GM19043 (cell line): ENCODE measurements around the gene MCF2L2.
"Not testable (repeated sequence)": the region's sequence is repeated elsewhere in the genome, so short reads cannot be mapped to it uniquely, and the experiment has no call there.

Experiments used
- ATAC-seq: cut with Tn5 transposase; IDR thresholded peaks from one replicate; pipeline ENCODE4 v1.9.1; 2021; ENCODE audit warnings: low read depth; ENCODE audit not compliant: unreplicated experiment

The MCF2L2 gene

GRCh38 chr3:183443395-183444385, 15.3 kb upstream of the MCF2L2 start:
- ATAC-seq = no peak

GRCh38 chr3:183442994-183443393, 14.6 kb upstream of the MCF2L2 start:
- no peak for ATAC-seq

- ATAC-seq = not testable (repeated sequence)
These were observed 12.1 kb upstream of the MCF2L2 start for GRCh38 chr3:183440521-183440920.

- ATAC-seq = no peak
These were observed 11.1 kb upstream of the MCF2L2 start for GRCh38 chr3:183439515-183439914.

- ATAC-seq = no peak
These were observed 10.3 kb upstream of the MCF2L2 start for GRCh38 chr3:183438735-183439134.

GRCh38 chr3:183437666-183438564, 9.5 kb upstream of the MCF2L2 start:
- ATAC-seq = no peak

- no peak for ATAC-seq
These were observed 8.6 kb upstream of the MCF2L2 start for GRCh38 chr3:183437061-183437460.

GRCh38 chr3:183435661-183436060, 7.2 kb upstream of the MCF2L2 start:
- ATAC-seq = peak; percentile 95

GRCh38 chr3:183434992-183435391, 6.6 kb upstream of the MCF2L2 start:
- no peak for ATAC-seq

- ATAC-seq = no peak
These were observed 6.1 kb upstream of the MCF2L2 start for GRCh38 chr3:183434503-183434902.

GRCh38 chr3:183430325-183430957, 2.0 kb upstream of the MCF2L2 start:
- no peak for ATAC-seq

GRCh38 chr3:183427876-183428446, 458 bp downstream of the MCF2L2 start:
- peak; percentile 47 for ATAC-seq

- ATAC-seq = no peak
These were observed 1.1 kb downstream of the MCF2L2 start for GRCh38 chr3:183427196-183427875.

GRCh38 chr3:183418807-183419206, 9.6 kb downstream of the MCF2L2 start:
- ATAC-seq = not testable (repeated sequence)

- ATAC-seq = no peak
These were observed 17.1 kb downstream of the MCF2L2 start for GRCh38 chr3:183411216-183411922.

- ATAC-seq = no peak
These were observed 17.7 kb downstream of the MCF2L2 start for GRCh38 chr3:183410759-183411158.

- ATAC-seq = no peak
These were observed 18.1 kb downstream of the MCF2L2 start for GRCh38 chr3:183410280-183410679.

GRCh38 chr3:183409219-183409618, 19.2 kb downstream of the MCF2L2 start:
- no peak for ATAC-seq

GRCh38 chr3:183401678-183402077, 26.7 kb downstream of the MCF2L2 start:
- no peak for ATAC-seq
